HepG2 (cell line): ENCODE measurements around the gene CCDC148. TPM values are rescaled to one million over a fixed set of nuclear protein-coding genes. Genes with fewer than 3 reads are reported as not detected.

ENCODE experiments used
- ATAC-seq: fragments of 200-7000 bp; cut with Tn5 transposase; 3 replicates; pipeline ENCODE4 v1.9.1; 2020; ENCODE audit warnings: mild to moderate bottlenecking, moderate library complexity
- BruUV-seq: library from RNA; stranded (reverse); fragments of 400-500 nt; replicated peaks from 2 replicates; lab custom pipeline; 2021; lab: Mats Ljungman, UMichigan
- CTCF ChIA-PET: fragments of 300-600 bp; formaldehyde crosslinking; extraction: SDS; loops from one replicate; lab custom pipeline; 2021; ENCODE audit warnings: low total read pairs, inconsistent platforms, low intra/inter-chr PET ratio; lab: Yijun Ruan, JAX
- POLR2A ChIA-PET: fragments of 350-600 bp; sonication (Branson Sonifier 250); formaldehyde crosslinking; loops from one replicate; lab custom pipeline; 2020; ENCODE audit warnings: antibody characterized with exemption, inconsistent platforms; lab: Yijun Ruan, JAX
- DNase-seq: peaks from one replicate; pipeline ENCODE4 v3.0.0-alpha.2; 2015; ENCODE audit warnings: low spot score
- FAIRE-seq: peaks from 3 replicates; lab custom pipeline; 2011; peaks lifted over from hg19 to GRCh38; lab: Jason Lieb, UNC
- H2AFZ ChIP-seq: one replicate; pipeline ENCODE4 v1.6.1; 2011; ENCODE audit warnings: low read length, inconsistent platforms
- H3K27ac ChIP-seq: fragments of 300-600 bp; 3 replicates; pipeline ENCODE4 v1.8.0; 2011; ENCODE audit warnings: mixed run types, mild to moderate bottlenecking, mixed read lengths, low read length, inconsistent platforms; ENCODE audit not compliant: insufficient read depth; ENCODE audit errors: extremely low read length
- H3K27me3 ChIP-seq, 2 experiments: fragments of 200-600 bp in 1 of 2; 2 replicates in 1 of 2; 3 replicates in 1 of 2; pipeline versions ENCODE4 v1.6.0 to v1.8.0; 2011; ENCODE audit warnings: low read length in 2 of 2, mild to moderate bottlenecking in 2 of 2, moderate library complexity in 2 of 2, inconsistent platforms in 1 of 2; ENCODE audit not compliant: insufficient read depth in 2 of 2, control insufficient read depth in 1 of 2
- H3K36me3 ChIP-seq, 2 experiments: fragments of 200-600 bp in 1 of 2; replicated peaks in 1 of 2; 2 replicates in 1 of 2; 3 replicates in 1 of 2; pipeline versions ENCODE4 v1.5.1 to v1.8.0; 2011; ENCODE audit warnings: low read length in 2 of 2, inconsistent platforms in 1 of 2; ENCODE audit not compliant: insufficient read depth in 2 of 2, control insufficient read depth in 1 of 2
- H3K4me1 ChIP-seq: 2 replicates; pipeline ENCODE4 v1.5.1; 2012; ENCODE audit warnings: low read length, inconsistent platforms; ENCODE audit not compliant: insufficient read depth
- H3K4me2 ChIP-seq: 2 replicates; pipeline ENCODE4 v1.6.0; 2011; ENCODE audit warnings: low read depth, low read length, inconsistent platforms
- H3K4me3 ChIP-seq, 3 experiments: fragments of 200-600 bp in 1 of 3; sonication (generic), shearing (Covaris generic) in 1 of 3; replicated peaks in 1 of 3; 2 replicates each; pipeline ENCODE4 v1.5.1; 2011 to 2016; ENCODE audit warnings: low read length in 3 of 3, inconsistent platforms in 2 of 3, low read depth in 2 of 3, mild to moderate bottlenecking in 2 of 3, control low read depth in 1 of 3, mixed read lengths in 1 of 3; ENCODE audit not compliant: insufficient read depth in 1 of 3
- H3K79me2 ChIP-seq: one replicate; pipeline ENCODE4 v1.6.1; 2011; ENCODE audit warnings: low read length, inconsistent platforms; ENCODE audit not compliant: insufficient read depth
- H3K9ac ChIP-seq: 2 replicates; pipeline ENCODE4 v1.6.0; 2011; ENCODE audit warnings: mild to moderate bottlenecking, low read depth, low read length, inconsistent platforms; ENCODE audit not compliant: insufficient read depth
- H3K9me3 ChIP-seq: 2 replicates; pipeline ENCODE4 v1.5.1; 2012; ENCODE audit warnings: mild to moderate bottlenecking, low read length
- H4K20me1 ChIP-seq: 2 replicates; pipeline ENCODE4 v1.6.0; 2011; ENCODE audit warnings: inconsistent platforms, mild to moderate bottlenecking, low read length, moderate library complexity; ENCODE audit not compliant: insufficient read depth
- CSRNP1 ChIP-seq: sonication (generic); formaldehyde crosslinking; IDR thresholded peaks from 2 replicates; pipeline ENCODE4 v1.8.1; 2023; ENCODE audit warnings: mild to moderate bottlenecking, missing genetic modification reagents
- KDM2A ChIP-seq: sonication (generic); formaldehyde crosslinking; IDR thresholded peaks from 2 replicates; pipeline ENCODE4 v1.4.0; 2020; ENCODE audit warnings: low read depth, missing genetic modification reagents, borderline replicate concordance
- KDM5A ChIP-seq: fragments of 200-600 bp; sonication (generic); IDR thresholded peaks from 2 replicates; pipeline ENCODE4 v1.7.0; 2018; ENCODE audit warnings: antibody characterized with exemption, mild to moderate bottlenecking, low read length, borderline replicate concordance
- MBD4 ChIP-seq: IDR thresholded peaks from 2 replicates; pipeline ENCODE4 v1.6.1; 2012; ENCODE audit warnings: low read length, inconsistent platforms, borderline replicate concordance
- PLRG1 ChIP-seq: fragments of 450-650 bp; conservative IDR thresholded peaks from 2 replicates; pipeline ENCODE4 v1.6.1; 2016
- SNAPC2 ChIP-seq: sonication (generic); formaldehyde crosslinking; IDR thresholded peaks from 2 replicates; pipeline ENCODE4 v1.8.1; 2022; ENCODE audit warnings: mild to moderate bottlenecking, missing genetic modification reagents
- YY1 ChIP-seq: IDR thresholded peaks from 2 replicates; pipeline ENCODE4 v1.6.1; 2011; ENCODE audit warnings: low read length, low read depth, moderate library complexity, mild to moderate bottlenecking; ENCODE audit not compliant: insufficient read depth, insufficient replicate concordance
- ZFP82 ChIP-seq: sonication (generic); formaldehyde crosslinking; IDR thresholded peaks from 2 replicates; pipeline ENCODE4 v1.5.1; 2020; ENCODE audit warnings: mild to moderate bottlenecking, missing genetic modification reagents, borderline replicate concordance
- ZNF234 ChIP-seq: sonication (generic); formaldehyde crosslinking; conservative IDR thresholded peaks from 2 replicates; pipeline ENCODE4 v1.5.1; 2020; ENCODE audit warnings: mild to moderate bottlenecking, missing genetic modification reagents
- ZNF598 ChIP-seq: sonication (generic); formaldehyde crosslinking; IDR thresholded peaks from 2 replicates; pipeline ENCODE4 v1.5.1; 2020; ENCODE audit warnings: mild to moderate bottlenecking, missing genetic modification reagents, borderline replicate concordance
- ZNF780A ChIP-seq: sonication (generic); formaldehyde crosslinking; IDR thresholded peaks from 2 replicates; pipeline ENCODE4 v1.8.0; 2022; ENCODE audit warnings: mild to moderate bottlenecking, missing genetic modification reagents, moderate library complexity
- ZNF792 ChIP-seq: IDR thresholded peaks from 2 replicates; pipeline ENCODE4 v1.6.1; 2016
- ZNF800 ChIP-seq: sonication (generic); formaldehyde crosslinking; IDR thresholded peaks from 2 replicates; pipeline ENCODE4 v1.4.0; 2020; ENCODE audit warnings: missing genetic modification reagents
- ZNF879 ChIP-seq: sonication (generic); formaldehyde crosslinking; IDR thresholded peaks from 2 replicates; pipeline ENCODE4 v1.8.1; 2023; ENCODE audit warnings: missing genetic modification reagents
- ZUFSP ChIP-seq: sonication (generic); formaldehyde crosslinking; IDR thresholded peaks from 2 replicates; pipeline ENCODE4 v1.9.0; 2021; ENCODE audit warnings: missing genetic modification reagents, mild to moderate bottlenecking, borderline replicate concordance
- WGBS: methylation state at CpG from one replicate; pipeline ENCODE4 v1.1.6; 2017; ENCODE audit warnings: low lambda C conversion rate; 5-methylcytosine and 5-hydroxymethylcytosine counted together
- in situ Hi-C: cut with HindIII; loops from 2 replicates; pipeline ENCODE4 v1.10.0; 2017; ENCODE audit warnings: low pct_unique_long_range_greater_than_20kb; ENCODE audit not compliant: extremely low pct_ligation_motif_present
- intact Hi-C: fragments of 100-400 bp; cut with micrococcal nuclease; formaldehyde crosslinking; loops from one replicate; pipeline ENCODE4 v1.10.0; 2022; ENCODE audit not compliant: unreplicated experiment
- polyA plus RNA-seq, 8 experiments: library from polyadenylated mRNA; depleted of rRNA in 3 of 8; stranded (reverse) in 7 of 8; unstranded in 1 of 8; fragments of >200 nt; fragmentation: Illumina TruSeq in 4 of 8; extraction: Trizol in 4 of 8; gene quantifications; 2 replicates each; pipeline versions ENCODE4 v1.2.1 to v1.2.3, GENCODE V29; 2011 to 2016; ENCODE audit warnings: low read depth in 4 of 8, missing spikeins in 1 of 8, mixed read lengths in 1 of 8; ENCODE audit not compliant: insufficient read depth in 1 of 8
- total RNA-seq, 5 experiments: library from RNA; depleted of rRNA; stranded (reverse); fragments of >200 nt; fragmentation: Illumina TruSeq; extraction: Trizol; gene quantifications; 2 replicates each; pipeline ENCODE4 v1.2.3, GENCODE V29; 2016; ENCODE audit warnings: low read depth in 1 of 5
- TF ChIP-seq, protein P1 (sequence below): sonication (generic); formaldehyde crosslinking; IDR thresholded peaks from 2 replicates; pipeline ENCODE4 v1.8.0; 2022; ENCODE audit warnings: mild to moderate bottlenecking, missing genetic modification reagents, borderline replicate concordance

Gene CCDC148
- total and polyA plus RNA-seq, 2 of the 13 experiments (the other 11 are each of a cell fraction or from before 2014, with no cell fraction given): 0.30 to 0.49 TPM

- CTCF ChIA-PET: no interaction called here
Observed at GRCh38 chr2:158270536-158270935, 186.0 kb downstream of the CCDC148 start.

More at GRCh38 chr2:158270536-158270935, 186.0 kb downstream of the CCDC148 start:
- no peak for FAIRE-seq
- Histone ChIP-seq H3K4me1 (no peaks in the 10 kb centered on the region), H3K9me3 (no peaks in the 10 kb centered on the region), H3K36me3 (no peaks in the 10 kb centered on the region), H3K79me2 (no peaks in the 10 kb centered on the region), H4K20me1 (no peaks in the 10 kb centered on the region), H3K27me3 (peaks cover 1 to 10% of the 10 kb centered on the region in 2 experiments; a peak in 1 of 5 replicates), H3K4me2 (no peak overlapping the region), H2AFZ (no peak overlapping the region), H3K9ac (no peak overlapping the region), H3K4me3 (no peak overlapping the region), H3K27ac (no peak overlapping the region)
- in situ Hi-C loops (no loop called here), intact Hi-C loops (no loop called here)
- WGBS: 2% methylated on average over 3 of the region's 3 CpGs
- no peak for DNase-seq
- POLR2A ChIA-PET: no interaction called here
- ATAC-seq: no peak
- BruUV-seq: no TSS peak
- TF ChIP-seq SNAPC2 (CRISPR knock-in tag): no peak
- TF ChIP-seq CSRNP1 (CRISPR knock-in tag): no peak
- no peak for TF ChIP-seq ZNF879 (CRISPR knock-in tag)
- no peak for TF ChIP-seq MBD4
- TF ChIP-seq, protein P1, sequence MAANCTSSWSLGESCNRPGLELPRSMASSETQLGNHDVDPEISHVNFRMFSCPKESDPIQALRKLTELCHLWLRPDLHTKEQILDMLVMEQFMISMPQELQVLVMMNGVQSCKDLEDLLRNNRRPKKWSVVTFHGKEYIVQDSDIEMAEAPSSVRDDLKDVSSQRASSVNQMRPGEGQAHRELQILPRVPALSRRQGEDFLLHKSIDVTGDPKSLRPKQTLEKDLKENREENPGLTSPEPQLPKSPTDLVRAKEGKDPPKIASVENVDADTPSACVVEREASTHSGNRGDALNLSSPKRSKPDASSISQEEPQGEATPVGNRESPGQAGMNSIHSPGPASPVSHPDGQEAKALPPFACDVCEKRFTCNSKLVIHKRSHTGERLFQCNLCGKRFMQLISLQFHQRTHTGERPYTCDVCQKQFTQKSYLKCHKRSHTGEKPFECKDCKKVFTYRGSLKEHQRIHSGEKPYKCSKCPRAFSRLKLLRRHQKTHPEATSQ (CRISPR knock-in tag): no peak
- TF ChIP-seq PLRG1: no peak
- no peak for TF ChIP-seq ZNF598 (CRISPR knock-in tag)
- no peak for TF ChIP-seq ZFP82 (CRISPR knock-in tag)
- TF ChIP-seq ZUFSP: no peak
- TF ChIP-seq KDM5A: no peak
- no peak for TF ChIP-seq ZNF800 (CRISPR knock-in tag)
- TF ChIP-seq ZNF792 (CRISPR knock-in tag): no peak
- TF ChIP-seq ZNF780A (CRISPR knock-in tag): no peak
- no peak for TF ChIP-seq YY1
- no peak for TF ChIP-seq KDM2A
- TF ChIP-seq ZNF234 (CRISPR knock-in tag): no peak
